Heart left ventricle (tissue), 16 donors: ENCODE results near the gene STYXL1. TPM values are rescaled to one million over a fixed set of nuclear protein-coding genes. Genes with fewer than 3 reads are reported as not detected.

Experiments
- ATAC-seq, 4 donors: fragments of 200-7000 bp; cut with Tn5 transposase; one replicate each; pipeline ENCODE4 v1.9.1; 2020 to 2022; ENCODE audit warnings: moderate library complexity in 4 of 4, mild to moderate bottlenecking in 3 of 4, moderate number of reproducible peaks in 1 of 4
- DNase-seq, 5 donors: peaks; one replicate each; pipeline ENCODE4 v3.0.0-alpha.2; 2020
- H3K27ac ChIP-seq, 12 donors: fragments of 200-600 bp; sonication (generic) in 4 of 12; one replicate each; pipeline versions ENCODE4 v1.5.0 to v1.8.0; 2016 to 2022; ENCODE audit warnings: mild to moderate bottlenecking in 2 of 12
- H3K27me3 ChIP-seq, 9 donors: fragments of 200-600 bp; sonication (generic) in 2 of 9; one replicate each; pipeline versions ENCODE4 v1.5.1 to v1.8.0; 2016 to 2022; ENCODE audit warnings: mild to moderate bottlenecking in 3 of 9
- H3K36me3 ChIP-seq, 9 donors: fragments of 200-600 bp; sonication (generic) in 2 of 9; one replicate each; pipeline versions ENCODE4 v1.5.0 to v1.8.0; 2018 to 2022; ENCODE audit warnings: mild to moderate bottlenecking in 2 of 9
- H3K4me1 ChIP-seq, 12 donors: fragments of 200-600 bp; sonication (generic) in 4 of 12; one replicate each; pipeline versions ENCODE4 v1.5.0 to v1.8.0; 2016 to 2022; ENCODE audit warnings: mild to moderate bottlenecking in 3 of 12
- H3K4me3 ChIP-seq, 12 donors: fragments of 200-600 bp; sonication (generic) in 4 of 12; one replicate each; pipeline versions ENCODE4 v1.5.0 to v1.8.0; 2017 to 2022; ENCODE audit warnings: mild to moderate bottlenecking in 9 of 12, moderate library complexity in 4 of 12
- H3K9me3 ChIP-seq, 12 donors: fragments of 200-600 bp; sonication (generic) in 4 of 12; one replicate each; pipeline versions ENCODE4 v1.5.0 to v1.8.0; 2016 to 2022; ENCODE audit warnings: mild to moderate bottlenecking in 1 of 12
- CTCF ChIP-seq, 12 donors: fragments of 200-600 bp; sonication (generic) in 4 of 12; IDR thresholded peaks; one replicate each; pipeline versions ENCODE4 v1.5.0 to v1.8.0; 2018 to 2022; ENCODE audit warnings: antibody characterized with exemption in 12 of 12, mild to moderate bottlenecking in 5 of 12
- POLR2A ChIP-seq, 2 donors: fragments of 450-650 bp; IDR thresholded peaks; one replicate each; pipeline ENCODE4 v1.6.1; 2017; ENCODE audit warnings: antibody characterized with exemption in 2 of 2, mild to moderate bottlenecking in 2 of 2, moderate library complexity in 2 of 2
- WGBS, 4 donors: extraction: QIAGEN DNeasy Blood & Tissue Kit in 2 of 4; methylation state at CpG; one replicate each; pipeline versions ENCODE4 v1.1.5 to v1.1.7; 2013 to 2018; 5-methylcytosine and 5-hydroxymethylcytosine counted together
- intact Hi-C, 10 donors: fragments of 100-400 bp; cut with DNase I; formaldehyde crosslinking; loops; one replicate each; pipeline versions ENCODE4 v1.11.1 to v1.14.2; 2022
- polyA plus RNA-seq, 2 donors: library from polyadenylated mRNA; stranded (reverse); fragments of 200-250 nt; gene quantifications; one replicate each; pipeline ENCODE4 v1.2.3, GENCODE V29; 2013
- total RNA-seq, 9 donors: library from RNA; depleted of rRNA in 2 of 9; stranded (reverse); fragments of >200 nt in 2 of 9; fragmentation: NEBNext Ultra II Directional in 3 of 9; extraction: Animal tissue kit (Norgen Biotek cat#: 25700) in 3 of 9; gene quantifications; one replicate each; pipeline versions ENCODE4 v1.1.0 to v1.2.4, GENCODE V29; 2016 to 2023
- donor health status: ischemic (EF 13 %, LVEDD 7.1; RV severe dilation, severe dysfunction).
- donor health status: healthy with polysubstance abuse.
- donor health status: DM: no; HTN: yes; CAD: no.
- donor health status: DM: no; HTN: no; CAD: no.
- donor health status: ischemic (EF 25% LVEDD 6.9; RV normal size, moderate dysfunction).
- donor health status: ischemic (EF 25% LVEDD 5.7; RV mildly dilated, moderate dysfunction).
- donor health status: healthy.
- donor health status: DM: yes; HTN: yes; CAD: no.
- donor health status: ischemic (EF 35%, LVEDD 5.7; RV mildly dilated, moderate dysfunction).
- donor health status: nonischemic (EF 11% LVEDD 7.7; RV severe dilation, severe dysfunction).
- donor health status: DM: yes; HTN: yes; CAD: no.
- donor health status: PGD.
- donor health status: ischemic (EF 29% LVEDD 5.4; RV normal size, mild dysfunction).
- donor health status: nonischemic (EF 23%, LVEDD 6.1; RV moderate dilation, normal function).

The STYXL1 gene
- total and polyA plus RNA-seq, 11 donors: 7.9 to 44.3 (median 19.1) TPM

GRCh38 chr7:75995052-75995471 is 52.7 kb downstream of the STYXL1 start:
- Histone ChIP-seq H3K27ac (peak overlapping the region; percentile 49 to 100 (median 96)), H3K36me3 (peaks cover 0 to 19% (median under 1%) of the 10 kb centered on the region in 9 donors), H3K27me3 (no peaks in the 10 kb centered on the region), H3K4me3 (peak overlapping the region in 11 of 12 donors; percentile 60 to 97 (median 82)), H3K9me3 (no peaks in the 10 kb centered on the region), H3K4me1 (peaks cover 6 to 45% (median 32%) of the 10 kb centered on the region in 12 donors)
- intact Hi-C loops: loop anchor here in 4 of 10 donors (2.0 to 10.0 kb wide), 3 partner anchors 33 to 120 kb away; partner anchors contain the start of genes POR (in 2 of the 4) and RHBDD2 (in 2 of the 4)
- 37 to 44% (median 39%) methylated on average over 9 to 11 of the region's 11 CpGs for WGBS, 4 donors
- ATAC-seq (peak in 2 of 4 donors; percentile 1 to 2), DNase-seq (peak in 2 of 5 donors; percentile 45 to 51)
- TF ChIP-seq POLR2A (IDR thresholded peaks at IDR 0.05): no peak

- Histone ChIP-seq H3K4me1 (peaks cover 6 to 50% (median 36%) of the 10 kb centered on the region in 12 donors), H3K27me3 (no peaks in the 10 kb centered on the region), H3K36me3 (peaks cover 0 to 19% (median 0%) of the 10 kb centered on the region in 9 donors), H3K4me3 (peak within 1 kb of the TSS; percentile 60 to 97 (median 82)), H3K27ac (peak within 1 kb of the TSS; percentile 91 to 100 (median 96)), H3K9me3 (no peaks in the 10 kb centered on the region)
- ATAC-seq (peak; percentile 89 to 93 (median 90)), DNase-seq (peak; percentile 98 to 99 (median 98))
- intact Hi-C loops: loop anchor here in 6 of 10 donors (2.0 to 10.0 kb wide), 5 partner anchors 32 to 120 kb away; partner anchors contain the start of genes POR (in 5 of the 6), RHBDD2 (in 2 of the 6), MDH2 (in 1 of the 6) and STYXL1 (in 1 of the 6)
- peak; percentile 46 to 95 for TF ChIP-seq POLR2A (IDR thresholded peaks at IDR 0.05)
- TF ChIP-seq CTCF (IDR thresholded peaks at IDR 0.05): peak in 9 of 12 donors; percentile 12 to 53 (median 32)
- 0 to 3% (median 2%) methylated on average over 14 to 51 of the region's 51 CpGs for WGBS, 4 donors
Observed at GRCh38 chr7:75994388-75995051, 53.3 kb downstream of the STYXL1 start, which contains the start of gene TMEM120A. Gene TMEM120A, minus strand, starts transcription at chr7:75994595. Its CDS starts 25 bp downstream, at chr7:75994570.

GRCh38 chr7:75993689-75994387 is 54.0 kb downstream of the STYXL1 start:
- peaks cover 6 to 56% (median 39%) of the 10 kb centered on the region in 12 donors for H3K4me1 ChIP-seq
- ATAC-seq (peak; percentile 19 to 49 (median 38)), DNase-seq (peak; percentile 77 to 90 (median 88))
- H3K27me3 ChIP-seq: no peaks in the 10 kb centered on the region
- TF ChIP-seq CTCF (IDR thresholded peaks at IDR 0.05) (no peak), POLR2A (IDR thresholded peaks at IDR 0.05) (no peak)
- no peaks in the 10 kb centered on the region for H3K9me3 ChIP-seq
- H3K36me3 ChIP-seq: peaks cover 0 to 19% (median 0%) of the 10 kb centered on the region in 9 donors
- intact Hi-C loops: loop anchor here in 6 of 10 donors (2.0 to 10.0 kb wide), 4 partner anchors 53 to 119 kb away; partner anchors contain the start of genes POR (in 5 of the 6), RHBDD2 (in 2 of the 6), MDH2 (in 1 of the 6) and STYXL1 (in 1 of the 6)
- H3K27ac ChIP-seq: peak overlapping the region; percentile 91 to 100 (median 96)
- peak overlapping the region; percentile 60 to 97 (median 82) for H3K4me3 ChIP-seq
- 0 to 2% (median 1%) methylated on average over 15 to 40 of the region's 40 CpGs for WGBS, 4 donors

GRCh38 chr7:75992083-75992755 is 55.6 kb downstream of the STYXL1 start:
- peaks cover 0 to 21% (median 9%) of the 10 kb centered on the region in 9 donors for H3K36me3 ChIP-seq
- no peaks in the 10 kb centered on the region for H3K27me3 ChIP-seq
- H3K9me3 ChIP-seq: no peaks in the 10 kb centered on the region
- H3K27ac ChIP-seq: peak overlapping the region in 11 of 12 donors; percentile 31 to 100 (median 96)
- peaks cover 6 to 56% (median 37%) of the 10 kb centered on the region in 12 donors for H3K4me1 ChIP-seq
- TF ChIP-seq CTCF (IDR thresholded peaks at IDR 0.05): no peak
- TF ChIP-seq POLR2A (IDR thresholded peaks at IDR 0.05): no peak
- H3K4me3 ChIP-seq: no peak overlapping the region
- intact Hi-C loops: loop anchor here in 4 of 10 donors (5.0 to 10.0 kb wide), 3 partner anchors 55 to 117 kb away; partner anchors contain the start of genes POR (in 3 of the 4), RHBDD2 (in 2 of the 4), MDH2 (in 1 of the 4) and STYXL1 (in 1 of the 4)
- WGBS, 4 donors: 76 to 87% (median 84%) methylated on average over 20 of the region's 20 CpGs
- DNase-seq (peak in 2 of 5 donors; percentile 34 to 73), ATAC-seq (no peak)
